Lung (tissue), 12 donors: ENCODE measurements around the gene PRR15. TPM values are rescaled to one million over a fixed set of nuclear protein-coding genes. Genes with fewer than 3 reads are reported as not detected.

Source experiments
- ATAC-seq: fragments of 200-7000 bp; cut with Tn5 transposase; one replicate; pipeline ENCODE4 v1.9.1; 2020; ENCODE audit warnings: moderate number of reproducible peaks; ENCODE audit not compliant: insufficient read depth, low FRiP score
- DNase-seq, 3 donors: peaks; one replicate each; pipeline ENCODE4 v3.0.0-alpha.2; 2013 to 2017
- H3K27ac ChIP-seq, 2 donors: one replicate each; pipeline ENCODE4 v1.5.1; 2013; ENCODE audit warnings: mild to moderate bottlenecking in 2 of 2, moderate library complexity in 2 of 2, control low read depth in 1 of 2, inconsistent platforms in 1 of 2, low read depth in 1 of 2, low read length in 1 of 2
- H3K27me3 ChIP-seq, 3 donors: one replicate each; pipeline ENCODE4 v1.5.1; 2013; ENCODE audit warnings: low read length in 2 of 3; ENCODE audit not compliant: control insufficient read depth in 3 of 3, insufficient read depth in 3 of 3
- H3K36me3 ChIP-seq, 4 donors: one replicate each; pipeline ENCODE4 v1.5.1; 2013; ENCODE audit warnings: low read length in 4 of 4, mild to moderate bottlenecking in 1 of 4, moderate library complexity in 1 of 4; ENCODE audit not compliant: control insufficient read depth in 4 of 4, insufficient read depth in 4 of 4
- H3K4me1 ChIP-seq, 5 donors: one replicate each; pipeline ENCODE4 v1.5.1; 2013; ENCODE audit warnings: low read length in 5 of 5, mild to moderate bottlenecking in 2 of 5, moderate library complexity in 1 of 5; ENCODE audit not compliant: control insufficient read depth in 5 of 5, insufficient read depth in 5 of 5
- H3K4me3 ChIP-seq: one replicate; pipeline ENCODE4 v1.5.1; 2013; ENCODE audit warnings: mild to moderate bottlenecking, control low read depth, moderate library complexity
- H3K9ac ChIP-seq, 2 donors: one replicate each; pipeline ENCODE4 v1.5.1; 2013; ENCODE audit warnings: low read length in 2 of 2, control low read depth in 1 of 2; ENCODE audit not compliant: insufficient read depth in 1 of 2
- H3K9me3 ChIP-seq, 4 donors: one replicate each; pipeline ENCODE4 v1.5.1; 2013; ENCODE audit warnings: low read length in 3 of 4, mild to moderate bottlenecking in 1 of 4, moderate library complexity in 1 of 4; ENCODE audit not compliant: control insufficient read depth in 4 of 4, insufficient read depth in 3 of 4
- WGBS, 2 donors: extraction: QIAGEN DNeasy Blood & Tissue Kit; methylation state at CpG; one replicate each; pipeline ENCODE4 v1.1.7; 2013; 5-methylcytosine and 5-hydroxymethylcytosine counted together
- polyA plus RNA-seq, 2 donors: library from polyadenylated mRNA; stranded (reverse); fragments of 200-250 nt; gene quantifications; one replicate each; pipeline ENCODE4 v1.2.1, GENCODE V29; 2013
- total RNA-seq, 2 donors: library from RNA; depleted of rRNA in 1 of 2; stranded (reverse); fragments of >200 nt in 1 of 2; gene quantifications; one replicate each; pipeline ENCODE4 v1.2.1, GENCODE V29; 2014 to 2021
- TF ChIP-seq, protein P1 (sequence below): IDR thresholded peaks from 2 replicates; pipeline ENCODE4 v1.5.1; 2012; ENCODE audit warnings: mild to moderate bottlenecking; ENCODE audit errors: control extremely low read depth, extremely low read depth
- donor health status: control.
- donor health status: control.
- donor health status: Bipolar disorder and iron deficiency.
- donor health status: healthy.
- donor health status: DM: yes; HTN: yes; CAD: no.

The PRR15 gene
- total and polyA plus RNA-seq, 4 donors = 0.71 to 11.4 (median 7.0) TPM

DNA sequence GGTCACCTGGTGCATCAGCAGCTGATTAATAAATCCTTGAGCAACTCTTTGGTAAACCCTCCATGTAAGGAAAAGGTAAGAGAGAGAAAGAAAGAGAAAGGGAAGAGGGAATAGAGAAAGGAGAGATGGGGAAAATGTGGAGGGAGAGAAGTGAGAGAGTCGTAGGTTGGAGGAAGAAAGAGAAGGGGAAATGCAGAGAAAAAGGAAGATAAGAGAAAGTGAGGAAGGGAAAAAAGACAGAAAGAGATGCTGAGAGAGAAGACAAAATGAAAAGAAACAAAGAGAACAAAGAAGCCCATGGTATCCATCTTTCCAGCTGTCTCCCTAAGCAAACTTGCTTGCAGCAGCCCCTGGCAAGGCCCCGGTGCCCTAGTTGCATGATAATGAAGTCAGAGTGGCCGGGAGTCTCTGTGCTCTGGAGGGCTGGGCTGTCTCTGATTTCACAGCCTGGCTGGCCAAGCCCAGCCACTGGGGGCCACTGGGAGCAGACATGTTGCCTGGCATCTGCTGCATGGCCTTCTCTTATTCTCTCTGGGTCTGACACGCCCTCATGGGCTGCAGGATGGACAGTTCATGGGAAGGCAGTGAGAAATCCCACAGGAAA, 48.4 kb downstream of the PRR15 start:
- DNase-seq (no peak), ATAC-seq (no peak)
- Histone ChIP-seq H3K36me3 (no peaks in the 10 kb centered on the region), H3K27me3 (peaks cover 0 to 20% (median 4%) of the 10 kb centered on the region in 3 donors), H3K4me3 (no peak overlapping the region), H3K27ac (no peak overlapping the region), H3K4me1 (peaks cover 0 to 2% (median 0%) of the 10 kb centered on the region in 5 donors), H3K9ac (no peak overlapping the region), H3K9me3 (no peaks in the 10 kb centered on the region)
- TF ChIP-seq, protein P1, sequence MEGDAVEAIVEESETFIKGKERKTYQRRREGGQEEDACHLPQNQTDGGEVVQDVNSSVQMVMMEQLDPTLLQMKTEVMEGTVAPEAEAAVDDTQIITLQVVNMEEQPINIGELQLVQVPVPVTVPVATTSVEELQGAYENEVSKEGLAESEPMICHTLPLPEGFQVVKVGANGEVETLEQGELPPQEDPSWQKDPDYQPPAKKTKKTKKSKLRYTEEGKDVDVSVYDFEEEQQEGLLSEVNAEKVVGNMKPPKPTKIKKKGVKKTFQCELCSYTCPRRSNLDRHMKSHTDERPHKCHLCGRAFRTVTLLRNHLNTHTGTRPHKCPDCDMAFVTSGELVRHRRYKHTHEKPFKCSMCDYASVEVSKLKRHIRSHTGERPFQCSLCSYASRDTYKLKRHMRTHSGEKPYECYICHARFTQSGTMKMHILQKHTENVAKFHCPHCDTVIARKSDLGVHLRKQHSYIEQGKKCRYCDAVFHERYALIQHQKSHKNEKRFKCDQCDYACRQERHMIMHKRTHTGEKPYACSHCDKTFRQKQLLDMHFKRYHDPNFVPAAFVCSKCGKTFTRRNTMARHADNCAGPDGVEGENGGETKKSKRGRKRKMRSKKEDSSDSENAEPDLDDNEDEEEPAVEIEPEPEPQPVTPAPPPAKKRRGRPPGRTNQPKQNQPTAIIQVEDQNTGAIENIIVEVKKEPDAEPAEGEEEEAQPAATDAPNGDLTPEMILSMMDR = no peak
- WGBS, 2 donors = 71 to 88% methylated on average over 4 of the region's 4 CpGs

- DNase-seq (no peak), ATAC-seq (no peak)
- no peak overlapping the region for H3K27ac ChIP-seq
- H3K9me3 ChIP-seq = peaks cover 0 to 2% (median 0%) of the 10 kb centered on the region in 4 donors
- H3K9ac ChIP-seq = no peak overlapping the region
- TF ChIP-seq, protein P1 = no peak
- WGBS, 2 donors = 80 to 93% methylated on average over 2 of the region's 2 CpGs
- peaks cover 0 to 2% (median 0%) of the 10 kb centered on the region in 5 donors for H3K4me1 ChIP-seq
- peaks cover 0 to 15% (median 4%) of the 10 kb centered on the region in 3 donors for H3K27me3 ChIP-seq
- H3K36me3 ChIP-seq = no peaks in the 10 kb centered on the region
- H3K4me3 ChIP-seq = no peak overlapping the region
These were observed 49.0 kb downstream of the PRR15 start for GRCh38 chr7:29612596-29612995.

- peaks cover 0 to 2% (median 0%) of the 10 kb centered on the region in 5 donors for H3K4me1 ChIP-seq
- no peak overlapping the region for H3K27ac ChIP-seq
- H3K4me3 ChIP-seq = no peak overlapping the region
- no peak for DNase-seq
- 95 to 97% methylated on average over 3 of the region's 3 CpGs for WGBS, 2 donors
- TF ChIP-seq, protein P1 = no peak
- ATAC-seq = no peak
- H3K9ac ChIP-seq = no peak overlapping the region
- peaks cover 0 to 10% (median 4%) of the 10 kb centered on the region in 3 donors for H3K27me3 ChIP-seq
- H3K9me3 ChIP-seq = peaks cover 0 to 2% (median 0%) of the 10 kb centered on the region in 4 donors
- no peaks in the 10 kb centered on the region for H3K36me3 ChIP-seq
These were observed 49.5 kb downstream of the PRR15 start for GRCh38 chr7:29613100-29613499.
